B cell (primary cell): Measurements from ENCODE around the gene MREG. TPM values are rescaled to one million over a fixed set of nuclear protein-coding genes. Genes with fewer than 3 reads are reported as not detected.

Source experiments
- ATAC-seq: fragments of 200-7000 bp; cut with Tn5 transposase; one replicate; pipeline ENCODE4 v1.10.0; 2021; ENCODE audit warnings: low read depth, mild to moderate bottlenecking, moderate number of reproducible peaks, moderate library complexity
- CTCF ChIA-PET: fragments of 350-600 bp; sonication (Branson Sonifier 250); formaldehyde crosslinking; loops from one replicate; lab custom pipeline; 2021; ENCODE audit warnings: antibody characterized with exemption, inconsistent platforms; lab: Charles Lee
- POLR2A ChIA-PET: fragments of 350-600 bp; sonication (Branson Sonifier 250); formaldehyde crosslinking; loops from one replicate; lab custom pipeline; 2021; ENCODE audit warnings: antibody characterized with exemption; lab: Charles Lee
- DNase-seq: peaks from one replicate; pipeline ENCODE4 v3.0.0; 2013
- H2AFZ ChIP-seq: 2 replicates; pipeline ENCODE4 v1.6.1; 2012; ENCODE audit warnings: mild to moderate bottlenecking, low read depth, low read length; ENCODE audit not compliant: insufficient read depth, poor library complexity, severe bottlenecking
- H3K27ac ChIP-seq, 2 donors: 1 replicate in 1 of 2; 2 replicates in 1 of 2; pipeline ENCODE4 v1.5.1; 2012 to 2013; ENCODE audit warnings: low read length in 2 of 2, mild to moderate bottlenecking in 2 of 2, moderate library complexity in 1 of 2
- H3K27me3 ChIP-seq, 4 experiments: fragments of 200-600 bp in 1 of 4; sonication (generic) in 1 of 4; replicated peaks in 1 of 4; 1 replicate in 2 of 4; 2 replicates in 2 of 4; pipeline versions ENCODE4 v1.6.1 to v1.7.0; 2013 to 2016; ENCODE audit warnings: low read length in 3 of 4, mild to moderate bottlenecking in 2 of 4, mixed read lengths in 1 of 4, moderate library complexity in 1 of 4; ENCODE audit not compliant: insufficient read depth in 4 of 4, control insufficient read depth in 3 of 4; ENCODE audit errors: control extremely low read depth in 1 of 4
- H3K36me3 ChIP-seq, 2 experiments: replicated peaks in 1 of 2; 1 replicate in 1 of 2; 2 replicates in 1 of 2; pipeline versions ENCODE4 v1.6.1 to v1.7.1; 2013; ENCODE audit warnings: low read length in 1 of 2; ENCODE audit not compliant: insufficient read depth in 2 of 2, control insufficient read depth in 1 of 2; ENCODE audit errors: control extremely low read depth in 1 of 2, extremely low read depth in 1 of 2
- H3K4me1 ChIP-seq, 2 donors: fragments of 200-600 bp in 1 of 2; sonication (generic) in 1 of 2; 1 replicate in 1 of 2; 2 replicates in 1 of 2; pipeline versions ENCODE4 v1.5.1 to v1.6.1; 2013 to 2017; ENCODE audit warnings: low read length in 2 of 2; ENCODE audit not compliant: control insufficient read depth in 2 of 2, insufficient read depth in 2 of 2
- H3K4me2 ChIP-seq: replicated peaks from 2 replicates; pipeline ENCODE3; 2012; ENCODE audit warnings: mild to moderate bottlenecking, low read depth, low read length; ENCODE audit not compliant: poor library complexity, severe bottlenecking
- H3K4me3 ChIP-seq, 5 experiments: fragments of 200-600 bp in 1 of 5; sonication (generic) in 1 of 5; 1 replicate in 3 of 5; 2 replicates in 2 of 5; pipeline versions ENCODE4 v1.5.1 to v1.7.0; 2011 to 2016; ENCODE audit warnings: low read length in 4 of 5, mild to moderate bottlenecking in 4 of 5, low read depth in 2 of 5, control low read depth in 1 of 5, moderate library complexity in 1 of 5; ENCODE audit not compliant: insufficient read depth in 1 of 5; ENCODE audit errors: control extremely low read depth in 1 of 5, extremely low read depth in 1 of 5
- H3K79me2 ChIP-seq: fragments of 200-600 bp; sonication (generic); one replicate; pipeline ENCODE4 v1.6.0; 2016; ENCODE audit warnings: low read length; ENCODE audit not compliant: control insufficient read depth, insufficient read depth
- H3K9ac ChIP-seq: fragments of 200-600 bp; sonication (generic); 2 replicates; pipeline ENCODE4 v1.6.1; 2017; ENCODE audit warnings: mild to moderate bottlenecking, low read length, moderate library complexity
- H3K9me3 ChIP-seq, 3 donors: one replicate each; pipeline versions ENCODE4 v1.6.1 to v1.7.1; 2013; ENCODE audit warnings: low read length in 2 of 3; ENCODE audit not compliant: control insufficient read depth in 2 of 3, insufficient read depth in 1 of 3; ENCODE audit errors: control extremely low read depth in 1 of 3
- H4K20me1 ChIP-seq: 2 replicates; pipeline ENCODE4 v1.6.0; 2012; ENCODE audit warnings: mild to moderate bottlenecking, low read length; ENCODE audit not compliant: insufficient read depth, control insufficient read depth, poor library complexity, severe bottlenecking
- H3K27ac Mint-ChIP-seq: one replicate; pipeline ENCODE4 v1.8.0; 2021; ENCODE audit warnings: mixed read lengths
- H3K27me3 Mint-ChIP-seq: one replicate; pipeline ENCODE4 v1.8.0; 2021; ENCODE audit warnings: mixed read lengths
- H3K4me1 Mint-ChIP-seq: one replicate; pipeline ENCODE4 v1.8.0; 2021; ENCODE audit warnings: mixed read lengths
- H3K4me3 Mint-ChIP-seq: one replicate; pipeline ENCODE4 v1.8.0; 2021; ENCODE audit warnings: mixed read lengths
- H3K9me3 Mint-ChIP-seq: one replicate; pipeline ENCODE4 v1.8.0; 2022; ENCODE audit warnings: mixed read lengths; ENCODE audit not compliant: insufficient read depth
- CTCF ChIP-seq: fragments of 200-600 bp; IDR thresholded peaks from one replicate; pipeline ENCODE4 v1.8.0; 2022; ENCODE audit warnings: antibody characterized with exemption, mild to moderate bottlenecking
- EZH2 ChIP-seq: IDR thresholded peaks from 2 replicates; pipeline ENCODE4 v1.6.1; 2012; ENCODE audit warnings: borderline replicate concordance, low read depth, mild to moderate bottlenecking, moderate library complexity, low read length; ENCODE audit not compliant: insufficient read depth, poor library complexity, severe bottlenecking
- WGBS: methylation state at CpG from one replicate; pipeline ENCODE4 v1.1.5; 2013; ENCODE audit warnings: missing lambda C conversion rate; ENCODE audit not compliant: insufficient coverage; 5-methylcytosine and 5-hydroxymethylcytosine counted together
- intact Hi-C: fragments of 100-400 bp; cut with micrococcal nuclease; formaldehyde crosslinking; loops from one replicate; pipeline ENCODE4 v1.10.0; 2022
- polyA plus RNA-seq: library from polyadenylated mRNA; depleted of rRNA; stranded (reverse); fragments of >200 nt; gene quantifications from 2 replicates; pipeline ENCODE4 v1.2.3, GENCODE V29; 2012
- total RNA-seq, 2 donors: library from RNA; stranded (reverse); fragments of 120-200 nt in 1 of 2; gene quantifications; 1 replicate in 1 of 2; 2 replicates in 1 of 2; pipeline versions ENCODE4 v1.2.3 to v1.2.4, GENCODE V29; 2013 to 2022

Gene MREG
- total and polyA plus RNA-seq, 2 donors (not counting 1 experiment from before 2014, with no cell fraction given) = 2.1 to 5.7 TPM

- Mint-ChIP-seq H3K9me3 (no peaks in the 10 kb centered on the region), H3K4me3 (no peak overlapping the region), H3K27ac (no peak overlapping the region), H3K27me3 (no peaks in the 10 kb centered on the region), H3K4me1 (peaks cover 41% of the 10 kb centered on the region)
- Histone ChIP-seq H4K20me1 (no peaks in the 10 kb centered on the region), H3K9ac (no peak overlapping the region), H3K27ac (no peak overlapping the region), H3K4me2 (no peak overlapping the region), H3K36me3 (peaks cover 0 to under 1% of the 10 kb centered on the region in 2 experiments), H2AFZ (no peak overlapping the region), H3K79me2 (peaks cover 15% of the 10 kb centered on the region), H3K4me3 (no peak overlapping the region), H3K27me3 (no peaks in the 10 kb centered on the region), H3K4me1 (peaks cover 30 to 40% of the 10 kb centered on the region in 2 donors), H3K9me3 (no peaks in the 10 kb centered on the region)
- DNase-seq (no peak), ATAC-seq (no peak)
- WGBS = 30% methylated on average over 5 of the region's 5 CpGs
- ChIA-PET POLR2A (no interaction called here), CTCF (no interaction called here)
- intact Hi-C loops = no loop called here
- no peak for TF ChIP-seq CTCF
- TF ChIP-seq EZH2 = no peak
Measured at GRCh38 chr2:216002101-216002678, 11.2 kb downstream of the MREG start.

- H3K4me1 Mint-ChIP-seq = peaks cover 34% of the 10 kb centered on the region
- intact Hi-C loops = no loop called here
- Histone ChIP-seq H3K27ac (no peak overlapping the region), H3K79me2 (peaks cover 15% of the 10 kb centered on the region), H3K9ac (no peak overlapping the region), H3K4me3 (no peak overlapping the region), H2AFZ (no peak overlapping the region), H3K36me3 (peaks cover 0 to 3% of the 10 kb centered on the region in 2 experiments), H3K4me2 (no peak overlapping the region), H3K27me3 (no peaks in the 10 kb centered on the region), H4K20me1 (no peaks in the 10 kb centered on the region), H3K4me1 (peaks cover 24 to 35% of the 10 kb centered on the region in 2 donors), H3K9me3 (no peaks in the 10 kb centered on the region)
- H3K27ac Mint-ChIP-seq = no peak overlapping the region
- TF ChIP-seq CTCF (no peak), EZH2 (no peak)
- ChIA-PET CTCF (interaction anchor here (0.7 kb wide), 1 partner anchor 12 kb away, joined by 3 read pairs; the partner anchor contains the start of gene MREG), POLR2A (no interaction called here)
- H3K27me3 Mint-ChIP-seq = no peaks in the 10 kb centered on the region
- ATAC-seq (no peak), DNase-seq (no peak)
- no peak overlapping the region for H3K4me3 Mint-ChIP-seq
- H3K9me3 Mint-ChIP-seq = no peaks in the 10 kb centered on the region
- 33% methylated on average over 7 of the region's 9 CpGs for WGBS
Measured at GRCh38 chr2:216001216-216002100, 11.9 kb downstream of the MREG start.
